ENCODE measurements around the gene NTSR2. TPM values are rescaled to one million over a fixed set of nuclear protein-coding genes. Genes with fewer than 3 reads are reported as not detected.

NTSR2 gene
- total RNA-seq, 1 donor: not detected

DNA sequence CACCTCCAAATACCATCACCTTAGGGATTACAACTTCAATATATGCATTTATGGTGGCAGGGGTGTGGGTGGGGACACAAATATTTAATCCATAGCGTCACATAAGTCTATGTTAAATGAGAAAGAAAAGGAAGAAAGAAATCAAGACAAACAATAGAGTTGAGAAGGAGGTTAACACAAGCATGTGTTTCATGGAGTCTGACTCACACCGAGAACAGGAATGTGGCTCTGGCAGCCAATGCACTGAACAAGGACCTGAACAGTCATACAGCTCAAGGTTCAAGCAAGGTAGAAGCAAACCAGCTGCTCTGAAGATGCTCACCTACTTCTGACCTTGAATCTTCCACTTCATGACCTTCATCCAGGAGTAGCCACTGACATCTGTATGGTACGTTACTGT lies 40.2 kb upstream of the NTSR2 start:
- H3K4me3 ChIP-seq (ENCODE audit: low read depth, low read length): no peak overlapping the region
- TF ChIP-seq, protein P1, sequence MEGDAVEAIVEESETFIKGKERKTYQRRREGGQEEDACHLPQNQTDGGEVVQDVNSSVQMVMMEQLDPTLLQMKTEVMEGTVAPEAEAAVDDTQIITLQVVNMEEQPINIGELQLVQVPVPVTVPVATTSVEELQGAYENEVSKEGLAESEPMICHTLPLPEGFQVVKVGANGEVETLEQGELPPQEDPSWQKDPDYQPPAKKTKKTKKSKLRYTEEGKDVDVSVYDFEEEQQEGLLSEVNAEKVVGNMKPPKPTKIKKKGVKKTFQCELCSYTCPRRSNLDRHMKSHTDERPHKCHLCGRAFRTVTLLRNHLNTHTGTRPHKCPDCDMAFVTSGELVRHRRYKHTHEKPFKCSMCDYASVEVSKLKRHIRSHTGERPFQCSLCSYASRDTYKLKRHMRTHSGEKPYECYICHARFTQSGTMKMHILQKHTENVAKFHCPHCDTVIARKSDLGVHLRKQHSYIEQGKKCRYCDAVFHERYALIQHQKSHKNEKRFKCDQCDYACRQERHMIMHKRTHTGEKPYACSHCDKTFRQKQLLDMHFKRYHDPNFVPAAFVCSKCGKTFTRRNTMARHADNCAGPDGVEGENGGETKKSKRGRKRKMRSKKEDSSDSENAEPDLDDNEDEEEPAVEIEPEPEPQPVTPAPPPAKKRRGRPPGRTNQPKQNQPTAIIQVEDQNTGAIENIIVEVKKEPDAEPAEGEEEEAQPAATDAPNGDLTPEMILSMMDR (IDR thresholded peaks at IDR 0.05; ENCODE audit: insufficient read depth, low read depth, low read length): no peak
- peak; percentile 55 for DNase-seq (ENCODE audit: low read depth)

DNA sequence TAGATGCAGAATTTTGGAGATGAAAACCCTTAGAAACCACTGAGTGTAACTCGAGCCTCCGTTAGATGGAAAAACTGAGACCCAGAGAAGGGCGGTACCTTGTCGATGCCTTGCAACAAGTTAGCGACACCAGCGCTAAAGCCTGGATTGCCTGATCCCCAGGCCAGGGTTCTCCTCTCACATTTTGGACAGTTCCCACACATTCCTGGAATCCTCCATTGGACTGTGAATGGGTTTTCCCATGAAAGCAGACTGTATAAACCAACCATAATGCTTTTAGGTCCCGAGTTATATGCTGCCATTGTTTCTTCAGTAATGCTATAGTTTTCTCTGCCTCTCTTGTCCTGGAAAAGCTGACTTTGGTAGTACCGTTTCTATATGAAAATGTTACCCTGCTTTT lies 39.3 kb upstream of the NTSR2 start:
- TF ChIP-seq, protein P1 (IDR thresholded peaks at IDR 0.05; ENCODE audit: insufficient read depth, low read depth, low read length): no peak
- H3K4me3 ChIP-seq (ENCODE audit: low read depth, low read length): no peak overlapping the region
- DNase-seq (ENCODE audit: low read depth): no peak

DNA sequence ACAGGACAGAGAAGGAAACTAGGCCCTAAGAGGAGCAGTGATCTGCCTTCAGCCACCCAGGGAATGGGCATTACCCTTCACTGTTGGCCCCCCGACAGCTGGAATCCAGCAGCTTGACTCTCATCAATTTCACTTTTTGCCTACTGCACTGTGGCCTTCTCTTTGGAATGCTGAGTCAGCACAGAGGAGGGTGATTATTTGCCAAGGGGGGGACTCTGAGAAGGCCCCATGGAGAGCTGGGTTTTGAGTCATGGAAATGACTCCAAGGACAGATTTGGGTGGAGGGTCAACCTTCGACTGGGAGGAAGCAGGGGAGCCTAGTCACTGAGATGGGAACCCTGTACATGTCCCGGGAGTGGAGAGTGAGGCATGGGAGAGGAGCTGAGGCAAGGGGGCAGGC lies 38.1 kb upstream of the NTSR2 start:
- no peak for DNase-seq (ENCODE audit: low read depth)

DNA sequence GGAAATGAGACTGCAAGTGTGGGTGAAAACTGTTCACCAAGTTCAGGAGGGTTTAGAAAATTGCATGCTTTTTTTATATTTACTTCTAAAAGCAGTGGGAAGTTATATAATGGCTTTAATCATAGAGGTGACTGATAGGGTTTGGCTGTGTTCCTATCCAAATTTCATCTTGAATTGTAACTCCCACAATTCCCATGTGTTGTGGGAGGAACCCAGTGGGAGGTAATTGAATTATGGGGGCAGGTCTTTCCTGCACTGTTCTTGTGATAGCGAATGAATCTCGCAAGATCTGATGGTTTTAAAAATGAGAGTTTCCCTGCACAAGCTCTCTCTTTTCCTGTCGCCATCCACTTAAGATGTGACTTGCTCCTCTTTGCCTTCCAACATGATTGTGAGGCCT lies 35.7 kb upstream of the NTSR2 start:
- H3K4me3 ChIP-seq (ENCODE audit: low read depth, low read length): no peak overlapping the region
- no peak for DNase-seq (ENCODE audit: low read depth)
- TF ChIP-seq, protein P1 (IDR thresholded peaks at IDR 0.05; ENCODE audit: insufficient read depth, low read depth, low read length): no peak

More for the DNA sequence above, 38.1 kb upstream of the NTSR2 start:
- no peak overlapping the region for H3K4me3 ChIP-seq (ENCODE audit: low read depth, low read length)
- TF ChIP-seq, protein P1 (IDR thresholded peaks at IDR 0.05; ENCODE audit: insufficient read depth, low read depth, low read length): no peak

DNA sequence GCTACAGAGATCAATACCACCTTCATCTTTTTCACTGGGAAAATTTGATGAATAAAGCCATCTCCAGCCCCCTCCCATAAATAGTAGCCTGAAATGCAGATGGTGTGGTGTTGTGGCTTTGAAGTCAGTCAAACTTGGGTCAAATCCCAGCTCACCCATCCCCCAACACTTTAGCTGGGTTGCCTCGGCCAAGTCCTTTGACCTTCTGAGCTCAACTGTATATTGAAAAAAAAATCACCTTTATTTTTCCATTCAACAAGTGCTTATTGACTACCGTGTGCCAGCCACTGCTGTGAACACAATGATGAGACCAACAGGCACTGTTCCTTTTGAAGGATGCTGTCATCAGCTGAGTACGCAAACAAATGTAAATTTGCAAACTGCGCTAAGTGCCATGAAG lies 35.1 kb upstream of the NTSR2 start:
- H3K4me3 ChIP-seq (ENCODE audit: low read depth, low read length): no peak overlapping the region
- no peak for DNase-seq (ENCODE audit: low read depth)

DNA sequence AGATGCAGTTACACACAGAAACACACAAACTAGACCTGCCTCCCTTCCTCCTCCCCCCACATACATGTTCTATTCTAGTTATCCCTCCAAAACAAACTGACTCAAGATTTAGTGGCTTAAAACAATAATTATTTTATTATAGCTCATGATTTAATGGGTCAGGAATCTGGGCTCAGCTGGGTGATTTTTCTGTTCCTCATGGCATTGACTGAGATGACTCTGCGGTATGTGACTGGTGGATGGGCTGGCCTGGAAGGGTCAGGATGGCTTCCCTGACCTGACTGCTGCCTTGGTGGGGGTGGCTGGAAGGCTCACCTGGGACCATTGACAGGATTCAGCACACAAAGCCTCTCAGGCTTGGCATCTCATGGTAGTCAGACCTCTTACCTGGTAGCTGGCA lies 33.7 kb upstream of the NTSR2 start:
- TF ChIP-seq, protein P1 (IDR thresholded peaks at IDR 0.05; ENCODE audit: insufficient read depth, low read depth, low read length): no peak
- no peak overlapping the region for H3K4me3 ChIP-seq (ENCODE audit: low read depth, low read length)
- no peak for DNase-seq (ENCODE audit: low read depth)

More for the DNA sequence above, 35.1 kb upstream of the NTSR2 start:
- TF ChIP-seq, protein P1 (IDR thresholded peaks at IDR 0.05; ENCODE audit: insufficient read depth, low read depth, low read length): no peak

DNA sequence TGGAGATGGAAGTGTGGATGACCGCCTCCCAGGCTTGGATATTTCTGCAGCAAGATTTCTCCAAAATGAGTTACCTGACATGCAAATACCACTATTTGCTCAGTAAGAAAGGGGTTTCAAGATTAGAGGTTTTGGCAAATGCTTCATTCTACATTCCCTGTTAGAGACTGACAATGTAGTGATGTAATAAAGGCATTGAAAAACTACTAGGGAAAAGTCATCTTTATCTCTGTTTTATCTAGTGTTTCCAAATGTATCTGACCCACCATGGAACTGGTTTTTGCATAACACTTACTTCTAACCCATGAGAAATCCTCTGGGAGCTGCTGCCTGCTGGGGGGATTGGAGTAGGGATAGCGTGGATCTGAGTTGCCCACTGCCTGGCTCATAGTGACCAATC lies 33.0 kb upstream of the NTSR2 start:
- DNase-seq (ENCODE audit: low read depth): peak; percentile 29
- TF ChIP-seq, protein P1 (IDR thresholded peaks at IDR 0.05; ENCODE audit: insufficient read depth, low read depth, low read length): no peak
- H3K4me3 ChIP-seq (ENCODE audit: low read depth, low read length): no peak overlapping the region
